ENCODE data around the gene MAT2A. TPM values are rescaled to one million over a fixed set of nuclear protein-coding genes. Genes with fewer than 3 reads are reported as not detected.

Gene MAT2A
- total and polyA plus RNA-seq, 9 of the 15 experiments (the other 6 are each of a cell fraction or from before 2014, with no cell fraction given): 130 to 1,027 (median 240) TPM

DNA sequence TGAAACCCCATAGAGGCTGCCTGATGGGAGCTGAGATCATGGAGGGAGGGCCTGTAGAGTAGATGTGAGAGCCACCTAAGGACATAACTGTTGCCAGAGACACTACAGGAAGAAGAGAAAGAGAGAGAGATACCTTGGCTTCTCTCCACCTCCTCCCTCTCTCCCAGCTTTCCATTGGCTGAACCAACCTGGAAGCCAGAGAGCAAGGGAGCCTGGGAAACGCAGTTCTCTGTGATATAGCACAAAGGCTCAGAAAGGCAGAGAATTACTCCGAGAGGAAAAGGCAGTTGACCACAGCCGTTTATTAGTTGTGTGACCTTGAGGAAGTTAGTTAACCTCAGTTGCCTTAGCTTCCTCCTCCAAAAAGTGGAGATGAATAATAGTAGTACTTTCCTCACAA lies 37.7 kb upstream of the MAT2A start (continued):
- TF ChIP-seq, protein P1, sequence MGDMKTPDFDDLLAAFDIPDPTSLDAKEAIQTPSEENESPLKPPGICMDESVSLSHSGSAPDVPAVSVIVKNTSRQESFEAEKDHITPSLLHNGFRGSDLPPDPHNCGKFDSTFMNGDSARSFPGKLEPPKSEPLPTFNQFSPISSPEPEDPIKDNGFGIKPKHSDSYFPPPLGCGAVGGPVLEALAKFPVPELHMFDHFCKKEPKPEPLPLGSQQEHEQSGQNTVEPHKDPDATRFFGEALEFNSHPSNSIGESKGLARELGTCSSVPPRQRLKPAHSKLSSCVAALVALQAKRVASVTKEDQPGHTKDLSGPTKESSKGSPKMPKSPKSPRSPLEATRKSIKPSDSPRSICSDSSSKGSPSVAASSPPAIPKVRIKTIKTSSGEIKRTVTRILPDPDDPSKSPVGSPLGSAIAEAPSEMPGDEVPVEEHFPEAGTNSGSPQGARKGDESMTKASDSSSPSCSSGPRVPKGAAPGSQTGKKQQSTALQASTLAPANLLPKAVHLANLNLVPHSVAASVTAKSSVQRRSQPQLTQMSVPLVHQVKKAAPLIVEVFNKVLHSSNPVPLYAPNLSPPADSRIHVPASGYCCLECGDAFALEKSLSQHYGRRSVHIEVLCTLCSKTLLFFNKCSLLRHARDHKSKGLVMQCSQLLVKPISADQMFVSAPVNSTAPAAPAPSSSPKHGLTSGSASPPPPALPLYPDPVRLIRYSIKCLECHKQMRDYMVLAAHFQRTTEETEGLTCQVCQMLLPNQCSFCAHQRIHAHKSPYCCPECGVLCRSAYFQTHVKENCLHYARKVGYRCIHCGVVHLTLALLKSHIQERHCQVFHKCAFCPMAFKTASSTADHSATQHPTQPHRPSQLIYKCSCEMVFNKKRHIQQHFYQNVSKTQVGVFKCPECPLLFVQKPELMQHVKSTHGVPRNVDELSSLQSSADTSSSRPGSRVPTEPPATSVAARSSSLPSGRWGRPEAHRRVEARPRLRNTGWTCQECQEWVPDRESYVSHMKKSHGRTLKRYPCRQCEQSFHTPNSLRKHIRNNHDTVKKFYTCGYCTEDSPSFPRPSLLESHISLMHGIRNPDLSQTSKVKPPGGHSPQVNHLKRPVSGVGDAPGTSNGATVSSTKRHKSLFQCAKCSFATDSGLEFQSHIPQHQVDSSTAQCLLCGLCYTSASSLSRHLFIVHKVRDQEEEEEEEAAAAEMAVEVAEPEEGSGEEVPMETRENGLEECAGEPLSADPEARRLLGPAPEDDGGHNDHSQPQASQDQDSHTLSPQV (IDR thresholded peaks at IDR 0.05): 0 out of 2 replicates have a peak, but pooled peaks have one; percentile 51
- TF ChIP-seq CBFB (CRISPR knock-in tag; IDR thresholded peaks at IDR 0.05): no peak
- no peak for TF ChIP-seq HNRNPL (IDR thresholded peaks at IDR 0.05; ENCODE audit: low read depth, low read length)
- TF ChIP-seq SMAD2 (IDR thresholded peaks at IDR 0.05; ENCODE audit: low read depth, low read length): no peak
- TF ChIP-seq, protein P2, sequence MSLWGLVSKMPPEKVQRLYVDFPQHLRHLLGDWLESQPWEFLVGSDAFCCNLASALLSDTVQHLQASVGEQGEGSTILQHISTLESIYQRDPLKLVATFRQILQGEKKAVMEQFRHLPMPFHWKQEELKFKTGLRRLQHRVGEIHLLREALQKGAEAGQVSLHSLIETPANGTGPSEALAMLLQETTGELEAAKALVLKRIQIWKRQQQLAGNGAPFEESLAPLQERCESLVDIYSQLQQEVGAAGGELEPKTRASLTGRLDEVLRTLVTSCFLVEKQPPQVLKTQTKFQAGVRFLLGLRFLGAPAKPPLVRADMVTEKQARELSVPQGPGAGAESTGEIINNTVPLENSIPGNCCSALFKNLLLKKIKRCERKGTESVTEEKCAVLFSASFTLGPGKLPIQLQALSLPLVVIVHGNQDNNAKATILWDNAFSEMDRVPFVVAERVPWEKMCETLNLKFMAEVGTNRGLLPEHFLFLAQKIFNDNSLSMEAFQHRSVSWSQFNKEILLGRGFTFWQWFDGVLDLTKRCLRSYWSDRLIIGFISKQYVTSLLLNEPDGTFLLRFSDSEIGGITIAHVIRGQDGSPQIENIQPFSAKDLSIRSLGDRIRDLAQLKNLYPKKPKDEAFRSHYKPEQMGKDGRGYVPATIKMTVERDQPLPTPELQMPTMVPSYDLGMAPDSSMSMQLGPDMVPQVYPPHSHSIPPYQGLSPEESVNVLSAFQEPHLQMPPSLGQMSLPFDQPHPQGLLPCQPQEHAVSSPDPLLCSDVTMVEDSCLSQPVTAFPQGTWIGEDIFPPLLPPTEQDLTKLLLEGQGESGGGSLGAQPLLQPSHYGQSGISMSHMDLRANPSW (CRISPR knock-in tag; IDR thresholded peaks at IDR 0.05): no peak
- no peak for TF ChIP-seq MAZ (CRISPR knock-in tag; conservative IDR thresholded peaks at IDR 0.05 in 1 of 2, IDR thresholded peaks at IDR 0.05 in 1 of 2)
- TF ChIP-seq ZFX (CRISPR knock-in tag; IDR thresholded peaks at IDR 0.05): no peak
- TF ChIP-seq ZNF3 (CRISPR knock-in tag; IDR thresholded peaks at IDR 0.05): no peak
- no peak for TF ChIP-seq CREBBP (IDR thresholded peaks at IDR 0.05; ENCODE audit: low read depth, low read length)
- no peak for TF ChIP-seq CEBPB (tag; IDR thresholded peaks at IDR 0.05)
- 0 out of 2 replicates have a peak, but pooled peaks have one; percentile 19 for TF ChIP-seq KLF6 (CRISPR knock-in tag; IDR thresholded peaks at IDR 0.05; ENCODE audit: borderline replicate concordance)
- no peak for TF ChIP-seq MTF1 (CRISPR knock-in tag; IDR thresholded peaks at IDR 0.05; ENCODE audit: borderline replicate concordance)
- TF ChIP-seq SOX6 (IDR thresholded peaks at IDR 0.05): no peak
- TF ChIP-seq ZNF354B (CRISPR knock-in tag; IDR thresholded peaks at IDR 0.05): no peak
- TF ChIP-seq POLR2B (IDR thresholded peaks at IDR 0.05; ENCODE audit: low read depth, partially characterized antibody): no peak
- TF ChIP-seq, protein P3, sequence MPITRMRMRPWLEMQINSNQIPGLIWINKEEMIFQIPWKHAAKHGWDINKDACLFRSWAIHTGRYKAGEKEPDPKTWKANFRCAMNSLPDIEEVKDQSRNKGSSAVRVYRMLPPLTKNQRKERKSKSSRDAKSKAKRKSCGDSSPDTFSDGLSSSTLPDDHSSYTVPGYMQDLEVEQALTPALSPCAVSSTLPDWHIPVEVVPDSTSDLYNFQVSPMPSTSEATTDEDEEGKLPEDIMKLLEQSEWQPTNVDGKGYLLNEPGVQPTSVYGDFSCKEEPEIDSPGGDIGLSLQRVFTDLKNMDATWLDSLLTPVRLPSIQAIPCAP (CRISPR knock-in tag; IDR thresholded peaks at IDR 0.05; ENCODE audit: borderline replicate concordance): no peak
- no peak for TF ChIP-seq ZNF408 (CRISPR knock-in tag; IDR thresholded peaks at IDR 0.05; ENCODE audit: low read depth)
- TF ChIP-seq ZKSCAN8 (CRISPR knock-in tag; IDR thresholded peaks at IDR 0.05): no peak
- TF ChIP-seq NFIX (CRISPR knock-in tag; IDR thresholded peaks at IDR 0.05; ENCODE audit: low read depth): no peak
- no peak for TF ChIP-seq RAD51 (IDR thresholded peaks at IDR 0.05; ENCODE audit: borderline replicate concordance, low read depth)
- no peak for TF ChIP-seq ZC3H4 (CRISPR knock-in tag; IDR thresholded peaks at IDR 0.05; ENCODE audit: borderline replicate concordance)
- TF ChIP-seq, protein P4, sequence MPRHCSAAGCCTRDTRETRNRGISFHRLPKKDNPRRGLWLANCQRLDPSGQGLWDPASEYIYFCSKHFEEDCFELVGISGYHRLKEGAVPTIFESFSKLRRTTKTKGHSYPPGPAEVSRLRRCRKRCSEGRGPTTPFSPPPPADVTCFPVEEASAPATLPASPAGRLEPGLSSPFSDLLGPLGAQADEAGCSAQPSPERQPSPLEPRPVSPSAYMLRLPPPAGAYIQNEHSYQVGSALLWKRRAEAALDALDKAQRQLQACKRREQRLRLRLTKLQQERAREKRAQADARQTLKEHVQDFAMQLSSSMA (CRISPR knock-in tag; IDR thresholded peaks at IDR 0.05): no peak

Measured in K562 (cell line).